GM23338 (cell line): ENCODE data around the gene ACAT1. TPM values are rescaled to one million over a fixed set of nuclear protein-coding genes. Genes with fewer than 3 reads are reported as not detected.

Experiments
- ATAC-seq: fragments of 200-7000 bp; cut with Tn5 transposase; 3 replicates; pipeline ENCODE4 v1.9.1; 2020
- DNase-seq: peaks from one replicate; pipeline ENCODE4 v3.0.0-alpha.2; 2015; ENCODE audit warnings: low spot score
- H2AFZ ChIP-seq: fragments of 200-600 bp; sonication (generic); 2 replicates; pipeline ENCODE4 v1.8.0; 2016; ENCODE audit warnings: antibody characterized with exemption, mild to moderate bottlenecking, moderate library complexity
- H3F3A ChIP-seq: fragments of 200-600 bp; sonication (generic); replicated peaks from 2 replicates; pipeline ENCODE4 v1.8.0; 2017; ENCODE audit warnings: antibody characterized with exemption, mixed run types, low read depth
- H3K27ac ChIP-seq: fragments of 200-600 bp; sonication (generic); 2 replicates; pipeline ENCODE4 v1.6.1; 2016; ENCODE audit warnings: low read depth
- H3K27me3 ChIP-seq: fragments of 200-600 bp; sonication (generic); 2 replicates; pipeline ENCODE4 v1.8.0; 2016; ENCODE audit warnings: mild to moderate bottlenecking, mixed run types, moderate library complexity; ENCODE audit not compliant: insufficient read depth
- H3K36me3 ChIP-seq: fragments of 200-600 bp; sonication (generic); 2 replicates; pipeline ENCODE4 v1.8.0; 2016; ENCODE audit warnings: mild to moderate bottlenecking; ENCODE audit not compliant: insufficient read depth
- H3K4me1 ChIP-seq: fragments of 200-600 bp; sonication (generic); 2 replicates; pipeline ENCODE4 v1.8.0; 2016; ENCODE audit warnings: mild to moderate bottlenecking, moderate library complexity; ENCODE audit not compliant: insufficient read depth
- H3K4me2 ChIP-seq: fragments of 200-600 bp; sonication (generic); 2 replicates; pipeline ENCODE4 v1.7.1; 2017; ENCODE audit warnings: mixed run types
- H3K4me3 ChIP-seq: fragments of 200-600 bp; sonication (generic); 2 replicates; pipeline ENCODE4 v1.6.1; 2016; ENCODE audit warnings: mixed run types
- H3K79me2 ChIP-seq: fragments of 200-600 bp; sonication (generic); replicated peaks from 2 replicates; pipeline ENCODE4 v1.8.0; 2017; ENCODE audit warnings: mild to moderate bottlenecking; ENCODE audit not compliant: insufficient read depth
- H3K9me2 ChIP-seq: fragments of 200-600 bp; sonication (generic); 2 replicates; pipeline ENCODE4 v1.8.0; 2017; ENCODE audit not compliant: insufficient read depth
- H4K20me1 ChIP-seq: fragments of 200-600 bp; sonication (generic); replicated peaks from 2 replicates; pipeline ENCODE4 v1.8.0; 2017; ENCODE audit warnings: mild to moderate bottlenecking; ENCODE audit not compliant: insufficient read depth
- H3K27ac Mint-ChIP-seq: 2 replicates; pipeline ENCODE4 v1.8.0; 2020; ENCODE audit warnings: inconsistent platforms, mild to moderate bottlenecking, moderate library complexity, mixed read lengths
- H3K27me3 Mint-ChIP-seq: 3 replicates; pipeline ENCODE4 v1.8.0; 2022; ENCODE audit warnings: low read depth, mild to moderate bottlenecking, moderate library complexity, mixed read lengths, inconsistent platforms; ENCODE audit not compliant: insufficient read depth, poor library complexity
- H3K36me3 Mint-ChIP-seq: 3 replicates; pipeline ENCODE4 v1.8.0; 2021; ENCODE audit warnings: low read depth, mild to moderate bottlenecking, inconsistent platforms, moderate library complexity, mixed read lengths
- H3K4me1 Mint-ChIP-seq: 3 replicates; pipeline ENCODE4 v1.8.0; 2020; ENCODE audit warnings: mild to moderate bottlenecking, inconsistent platforms, mixed read lengths
- H3K4me3 Mint-ChIP-seq: 3 replicates; pipeline ENCODE4 v1.8.0; 2021; ENCODE audit warnings: moderate library complexity, mild to moderate bottlenecking, inconsistent platforms, mixed read lengths
- H3K9me3 Mint-ChIP-seq: 3 replicates; pipeline ENCODE4 v1.8.0; 2020; ENCODE audit warnings: moderate library complexity, mild to moderate bottlenecking, inconsistent platforms, mixed read lengths
- CREB1 ChIP-seq: fragments of 250-450 bp; sonication (Bioruptor Pico); IDR thresholded peaks from 2 replicates; pipeline ENCODE4 v1.5.0; 2020; ENCODE audit warnings: low read depth, mild to moderate bottlenecking, moderate library complexity
- EZH2 ChIP-seq: fragments of 200-600 bp; sonication (generic); IDR thresholded peaks from one replicate; pipeline ENCODE4 v1.8.0; 2017; ENCODE audit warnings: antibody characterized with exemption, mild to moderate bottlenecking, low read depth; ENCODE audit not compliant: unreplicated experiment
- EZH2phosphoT487 ChIP-seq: fragments of 200-600 bp; sonication (generic); IDR thresholded peaks from one replicate; pipeline ENCODE4 v1.8.1; 2018; ENCODE audit warnings: antibody characterized with exemption; ENCODE audit not compliant: unreplicated experiment
- JUNB ChIP-seq: IDR thresholded peaks from one replicate; pipeline ENCODE4 v1.6.1; 2016; ENCODE audit warnings: antibody characterized with exemption; ENCODE audit not compliant: unreplicated experiment
- NANOG ChIP-seq: IDR thresholded peaks from 2 replicates; pipeline ENCODE4 v1.6.1; 2016; ENCODE audit warnings: antibody characterized with exemption, borderline replicate concordance
- REST ChIP-seq: IDR thresholded peaks from one replicate; pipeline ENCODE4 v1.6.1; 2018; ENCODE audit warnings: antibody characterized with exemption; ENCODE audit not compliant: unreplicated experiment
- STAT1 ChIP-seq: IDR thresholded peaks from one replicate; pipeline ENCODE4 v1.6.1; 2016; ENCODE audit warnings: antibody characterized with exemption; ENCODE audit not compliant: unreplicated experiment
- ZNF114 ChIP-seq: fragments of 250-450 bp; sonication (Bioruptor Pico); IDR thresholded peaks from 2 replicates; pipeline ENCODE4 v1.5.0; 2020; ENCODE audit warnings: mild to moderate bottlenecking, moderate library complexity
- ZNF331 ChIP-seq: fragments of 250-450 bp; sonication (Bioruptor Pico); IDR thresholded peaks from 2 replicates; pipeline ENCODE4 v1.5.0; 2020; ENCODE audit warnings: low read depth, mild to moderate bottlenecking, moderate library complexity
- ZNF462 ChIP-seq: fragments of 250-450 bp; sonication (Bioruptor Pico); IDR thresholded peaks from 2 replicates; pipeline ENCODE4 v1.5.0; 2020; ENCODE audit warnings: mild to moderate bottlenecking, moderate library complexity
- polyA plus RNA-seq: library from polyadenylated mRNA; unstranded; fragments of >200 nt; fragmentation: Nextera tagmentation; extraction: Ambion mirVana; gene quantifications from 2 replicates; pipeline ENCODE4 v1.2.1, GENCODE V29; 2016
- total RNA-seq: library from RNA; depleted of rRNA; stranded (reverse); fragments of >200 nt; shearing (Covaris generic); gene quantifications from 2 replicates; pipeline ENCODE4 v1.2.3, GENCODE V29; 2014
- TF ChIP-seq, protein P1 (sequence below): IDR thresholded peaks from 2 replicates; pipeline ENCODE4 v1.6.1; 2016; ENCODE audit warnings: antibody characterized with exemption
- TF ChIP-seq, protein P2 (sequence below), 2 experiments: fragments of 200-600 bp in 1 of 2; sonication (generic) in 1 of 2; conservative IDR thresholded peaks; 2 replicates each; pipeline versions ENCODE4 v1.5.1 to v1.6.1; 2016 to 2017; ENCODE audit warnings: antibody characterized with exemption in 2 of 2, low read depth in 2 of 2, mild to moderate bottlenecking in 2 of 2, moderate library complexity in 1 of 2

Gene ACAT1
- total and polyA plus RNA-seq, 2 experiments from 2014 or later = 43.9 to 53.6 TPM

DNA sequence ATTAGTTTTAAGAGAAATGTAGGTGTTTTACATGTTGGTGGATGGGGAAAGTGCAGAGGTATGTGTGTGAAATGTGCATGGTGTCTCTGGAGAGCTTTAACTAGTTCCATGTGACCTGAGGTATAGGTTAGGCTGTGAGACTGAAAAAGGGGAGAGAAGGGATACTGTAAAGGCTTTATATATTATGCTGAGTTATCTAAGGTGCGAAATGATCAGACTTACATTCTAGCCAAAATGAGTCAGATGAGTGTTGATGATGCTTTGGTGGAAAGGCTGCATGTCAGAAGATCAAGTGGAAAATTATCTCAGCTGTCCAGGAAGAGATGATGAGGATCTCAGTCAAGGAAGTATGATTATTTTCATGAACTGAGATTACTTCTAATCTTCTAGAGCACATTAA lies 15.8 kb downstream of the ACAT1 start:
- Histone ChIP-seq H3F3A (0 out of 2 replicates have a peak, but pooled peaks cover 2% of the 10 kb centered on the region), H3K27me3 (no peaks in the 10 kb centered on the region), H3K4me1 (no peaks in the 10 kb centered on the region), H3K4me2 (no peak overlapping the region), H3K36me3 (0 out of 2 replicates have a peak, but pooled peaks cover 4% of the 10 kb centered on the region), H3K79me2 (no peaks in the 10 kb centered on the region), H2AFZ (no peak overlapping the region), H3K27ac (no peak overlapping the region), H4K20me1 (no peaks in the 10 kb centered on the region), H3K4me3 (no peak overlapping the region), H3K9me2 (no peaks in the 10 kb centered on the region)
- peaks cover 2% of the 10 kb centered on the region for H3K27me3 Mint-ChIP-seq
- H3K9me3 Mint-ChIP-seq = no peaks in the 10 kb centered on the region
- H3K4me1 Mint-ChIP-seq = no peaks in the 10 kb centered on the region
- H3K36me3 Mint-ChIP-seq = peaks cover 15% of the 10 kb centered on the region
- no peak overlapping the region for H3K4me3 Mint-ChIP-seq
- TF ChIP-seq REST (no peak), ZNF462 (no peak), JUNB (no peak), EZH2phosphoT487 (no peak), STAT1 (no peak), EZH2 (no peak), ZNF114 (CRISPR knock-in tag) (no peak), CREB1 (CRISPR knock-in tag) (no peak), NANOG (no peak), ZNF331 (CRISPR knock-in tag) (no peak)
- TF ChIP-seq, protein P1, sequence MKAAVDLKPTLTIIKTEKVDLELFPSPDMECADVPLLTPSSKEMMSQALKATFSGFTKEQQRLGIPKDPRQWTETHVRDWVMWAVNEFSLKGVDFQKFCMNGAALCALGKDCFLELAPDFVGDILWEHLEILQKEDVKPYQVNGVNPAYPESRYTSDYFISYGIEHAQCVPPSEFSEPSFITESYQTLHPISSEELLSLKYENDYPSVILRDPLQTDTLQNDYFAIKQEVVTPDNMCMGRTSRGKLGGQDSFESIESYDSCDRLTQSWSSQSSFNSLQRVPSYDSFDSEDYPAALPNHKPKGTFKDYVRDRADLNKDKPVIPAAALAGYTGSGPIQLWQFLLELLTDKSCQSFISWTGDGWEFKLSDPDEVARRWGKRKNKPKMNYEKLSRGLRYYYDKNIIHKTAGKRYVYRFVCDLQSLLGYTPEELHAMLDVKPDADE = no peak
- TF ChIP-seq, protein P2, sequence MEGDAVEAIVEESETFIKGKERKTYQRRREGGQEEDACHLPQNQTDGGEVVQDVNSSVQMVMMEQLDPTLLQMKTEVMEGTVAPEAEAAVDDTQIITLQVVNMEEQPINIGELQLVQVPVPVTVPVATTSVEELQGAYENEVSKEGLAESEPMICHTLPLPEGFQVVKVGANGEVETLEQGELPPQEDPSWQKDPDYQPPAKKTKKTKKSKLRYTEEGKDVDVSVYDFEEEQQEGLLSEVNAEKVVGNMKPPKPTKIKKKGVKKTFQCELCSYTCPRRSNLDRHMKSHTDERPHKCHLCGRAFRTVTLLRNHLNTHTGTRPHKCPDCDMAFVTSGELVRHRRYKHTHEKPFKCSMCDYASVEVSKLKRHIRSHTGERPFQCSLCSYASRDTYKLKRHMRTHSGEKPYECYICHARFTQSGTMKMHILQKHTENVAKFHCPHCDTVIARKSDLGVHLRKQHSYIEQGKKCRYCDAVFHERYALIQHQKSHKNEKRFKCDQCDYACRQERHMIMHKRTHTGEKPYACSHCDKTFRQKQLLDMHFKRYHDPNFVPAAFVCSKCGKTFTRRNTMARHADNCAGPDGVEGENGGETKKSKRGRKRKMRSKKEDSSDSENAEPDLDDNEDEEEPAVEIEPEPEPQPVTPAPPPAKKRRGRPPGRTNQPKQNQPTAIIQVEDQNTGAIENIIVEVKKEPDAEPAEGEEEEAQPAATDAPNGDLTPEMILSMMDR (conservative IDR thresholded peaks at IDR 0.05; ENCODE audit: low read depth in 2 of 2) = no peak
- DNase-seq (no peak), ATAC-seq (no peak)
- H3K27ac Mint-ChIP-seq = no peak overlapping the region
